ENCODE data around the gene POLR2J.

DNA sequence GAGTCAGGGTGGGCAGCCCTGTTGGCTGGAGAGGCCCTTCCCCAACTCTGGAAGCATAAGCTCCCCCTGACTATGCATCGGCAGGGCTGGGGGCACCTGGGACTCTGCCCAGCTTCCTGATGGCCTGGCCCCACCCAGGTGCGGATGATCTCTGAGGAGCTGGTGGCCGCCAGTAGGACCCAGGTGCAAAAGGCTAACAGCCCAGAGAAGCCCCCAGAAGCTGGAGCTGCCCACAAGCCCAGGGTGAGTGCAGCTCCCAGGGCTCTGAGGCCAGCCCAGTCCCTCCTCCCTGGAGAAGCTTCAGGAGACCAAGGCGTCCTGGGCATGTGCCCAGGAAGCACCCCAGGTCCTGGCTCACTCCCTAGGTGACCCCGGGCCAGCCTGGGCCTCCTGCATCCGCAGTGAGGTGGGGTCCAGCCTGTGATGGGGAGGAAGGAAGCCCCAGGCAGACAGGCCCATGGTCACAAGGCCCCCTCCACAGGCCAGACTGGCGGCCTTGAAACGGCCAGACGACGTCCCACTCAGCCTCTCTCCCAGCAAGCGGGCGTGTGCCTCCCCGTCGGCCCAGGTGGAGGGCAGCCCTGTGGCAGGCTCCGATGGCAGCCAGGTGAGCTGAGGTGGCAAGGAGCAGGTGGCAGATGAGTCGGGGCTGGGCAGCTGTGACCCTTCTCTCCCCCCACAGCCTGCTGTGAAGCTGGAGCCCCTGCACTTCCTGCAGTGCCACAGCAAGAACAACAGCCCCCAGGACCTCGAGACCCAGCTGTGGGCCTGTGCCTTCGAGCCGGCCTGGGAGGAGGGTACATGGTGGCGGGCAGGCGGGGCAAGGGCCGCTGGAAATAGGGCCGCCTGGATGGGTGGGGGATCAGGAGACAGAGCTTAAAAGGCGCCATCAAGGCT is 10.9 kb downstream of the POLR2J start:
- TF ChIP-seq, protein P1, sequence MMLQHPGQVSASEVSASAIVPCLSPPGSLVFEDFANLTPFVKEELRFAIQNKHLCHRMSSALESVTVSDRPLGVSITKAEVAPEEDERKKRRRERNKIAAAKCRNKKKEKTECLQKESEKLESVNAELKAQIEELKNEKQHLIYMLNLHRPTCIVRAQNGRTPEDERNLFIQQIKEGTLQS (IDR thresholded peaks at IDR 0.05): no peak
- TF ChIP-seq, protein P2, sequence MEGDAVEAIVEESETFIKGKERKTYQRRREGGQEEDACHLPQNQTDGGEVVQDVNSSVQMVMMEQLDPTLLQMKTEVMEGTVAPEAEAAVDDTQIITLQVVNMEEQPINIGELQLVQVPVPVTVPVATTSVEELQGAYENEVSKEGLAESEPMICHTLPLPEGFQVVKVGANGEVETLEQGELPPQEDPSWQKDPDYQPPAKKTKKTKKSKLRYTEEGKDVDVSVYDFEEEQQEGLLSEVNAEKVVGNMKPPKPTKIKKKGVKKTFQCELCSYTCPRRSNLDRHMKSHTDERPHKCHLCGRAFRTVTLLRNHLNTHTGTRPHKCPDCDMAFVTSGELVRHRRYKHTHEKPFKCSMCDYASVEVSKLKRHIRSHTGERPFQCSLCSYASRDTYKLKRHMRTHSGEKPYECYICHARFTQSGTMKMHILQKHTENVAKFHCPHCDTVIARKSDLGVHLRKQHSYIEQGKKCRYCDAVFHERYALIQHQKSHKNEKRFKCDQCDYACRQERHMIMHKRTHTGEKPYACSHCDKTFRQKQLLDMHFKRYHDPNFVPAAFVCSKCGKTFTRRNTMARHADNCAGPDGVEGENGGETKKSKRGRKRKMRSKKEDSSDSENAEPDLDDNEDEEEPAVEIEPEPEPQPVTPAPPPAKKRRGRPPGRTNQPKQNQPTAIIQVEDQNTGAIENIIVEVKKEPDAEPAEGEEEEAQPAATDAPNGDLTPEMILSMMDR (IDR thresholded peaks at IDR 0.05; ENCODE audit: low read depth, low read length, missing input control): no peak
